ENCODE measurements around the gene NXT2.

DNA sequence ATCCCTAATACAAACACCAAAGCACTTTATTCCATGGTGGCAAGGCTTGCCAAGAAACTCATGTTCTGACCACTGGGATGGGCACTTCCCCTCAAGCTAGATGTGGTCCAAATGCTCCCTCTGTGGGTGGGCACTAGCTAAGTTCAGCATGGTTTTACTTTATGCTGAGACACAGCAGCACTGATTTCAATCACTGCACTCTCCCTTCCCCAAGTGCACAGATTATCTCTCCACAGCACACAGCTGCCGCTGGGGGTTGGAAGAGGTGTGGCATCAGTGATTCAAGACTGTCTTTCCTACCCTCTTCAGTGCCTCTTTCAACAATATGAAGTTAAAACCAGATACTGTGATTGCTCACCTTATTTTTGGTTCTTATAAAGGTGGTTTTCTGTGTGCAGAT, 38.2 kb upstream of the NXT2 start:
- no peak for TF ChIP-seq POLR2A (IDR thresholded peaks at IDR 0.05)
- TF ChIP-seq, protein P1, sequence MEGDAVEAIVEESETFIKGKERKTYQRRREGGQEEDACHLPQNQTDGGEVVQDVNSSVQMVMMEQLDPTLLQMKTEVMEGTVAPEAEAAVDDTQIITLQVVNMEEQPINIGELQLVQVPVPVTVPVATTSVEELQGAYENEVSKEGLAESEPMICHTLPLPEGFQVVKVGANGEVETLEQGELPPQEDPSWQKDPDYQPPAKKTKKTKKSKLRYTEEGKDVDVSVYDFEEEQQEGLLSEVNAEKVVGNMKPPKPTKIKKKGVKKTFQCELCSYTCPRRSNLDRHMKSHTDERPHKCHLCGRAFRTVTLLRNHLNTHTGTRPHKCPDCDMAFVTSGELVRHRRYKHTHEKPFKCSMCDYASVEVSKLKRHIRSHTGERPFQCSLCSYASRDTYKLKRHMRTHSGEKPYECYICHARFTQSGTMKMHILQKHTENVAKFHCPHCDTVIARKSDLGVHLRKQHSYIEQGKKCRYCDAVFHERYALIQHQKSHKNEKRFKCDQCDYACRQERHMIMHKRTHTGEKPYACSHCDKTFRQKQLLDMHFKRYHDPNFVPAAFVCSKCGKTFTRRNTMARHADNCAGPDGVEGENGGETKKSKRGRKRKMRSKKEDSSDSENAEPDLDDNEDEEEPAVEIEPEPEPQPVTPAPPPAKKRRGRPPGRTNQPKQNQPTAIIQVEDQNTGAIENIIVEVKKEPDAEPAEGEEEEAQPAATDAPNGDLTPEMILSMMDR (IDR thresholded peaks at IDR 0.05) = no peak
- TF ChIP-seq POLR2AphosphoS5 (IDR thresholded peaks at IDR 0.05) = no peak
- no peak for TF ChIP-seq EP300 (IDR thresholded peaks at IDR 0.05; ENCODE audit: low read depth)

Data from transverse colon (tissue), 4 donors.